ENCODE results near the gene ANTXR1. TPM values are rescaled to one million over a fixed set of nuclear protein-coding genes. Genes with fewer than 3 reads are reported as not detected.

ANTXR1 gene
- total and polyA plus RNA-seq, 9 of the 15 experiments (the other 6 are each of a cell fraction or from before 2014, with no cell fraction given) = 0.07 to 1.00 (median 0.54) TPM

DNA sequence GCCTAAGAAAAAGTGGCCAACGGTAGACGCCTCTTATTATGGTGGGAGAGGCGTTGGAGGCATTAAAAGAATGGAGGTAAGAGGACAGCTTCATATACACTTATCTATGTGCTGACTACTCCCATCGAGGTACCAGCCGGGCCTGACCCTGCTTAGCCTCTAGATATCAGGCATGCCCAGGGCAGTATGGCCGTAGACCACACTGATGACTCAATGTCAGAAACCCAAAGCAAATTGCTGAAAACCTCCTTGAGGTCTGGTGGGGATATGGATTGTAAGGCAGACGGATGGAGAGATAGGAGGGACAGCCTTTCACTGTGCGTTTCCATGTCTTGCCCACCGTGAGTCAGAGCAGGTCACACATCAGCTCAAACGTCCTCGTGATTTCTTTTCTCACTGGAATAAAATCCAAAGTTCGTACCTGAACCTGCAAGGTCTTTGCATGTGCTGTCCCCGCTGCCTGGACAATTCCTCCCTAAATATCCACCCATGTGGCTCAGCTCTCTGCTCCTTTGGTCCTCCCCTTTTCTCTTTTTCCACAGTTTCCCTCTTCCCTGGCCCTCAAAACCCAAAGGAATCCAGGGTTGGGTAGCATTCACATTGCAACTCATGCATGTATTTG, 168.9 kb downstream of the ANTXR1 start (continued):
- TF ChIP-seq, protein P1, sequence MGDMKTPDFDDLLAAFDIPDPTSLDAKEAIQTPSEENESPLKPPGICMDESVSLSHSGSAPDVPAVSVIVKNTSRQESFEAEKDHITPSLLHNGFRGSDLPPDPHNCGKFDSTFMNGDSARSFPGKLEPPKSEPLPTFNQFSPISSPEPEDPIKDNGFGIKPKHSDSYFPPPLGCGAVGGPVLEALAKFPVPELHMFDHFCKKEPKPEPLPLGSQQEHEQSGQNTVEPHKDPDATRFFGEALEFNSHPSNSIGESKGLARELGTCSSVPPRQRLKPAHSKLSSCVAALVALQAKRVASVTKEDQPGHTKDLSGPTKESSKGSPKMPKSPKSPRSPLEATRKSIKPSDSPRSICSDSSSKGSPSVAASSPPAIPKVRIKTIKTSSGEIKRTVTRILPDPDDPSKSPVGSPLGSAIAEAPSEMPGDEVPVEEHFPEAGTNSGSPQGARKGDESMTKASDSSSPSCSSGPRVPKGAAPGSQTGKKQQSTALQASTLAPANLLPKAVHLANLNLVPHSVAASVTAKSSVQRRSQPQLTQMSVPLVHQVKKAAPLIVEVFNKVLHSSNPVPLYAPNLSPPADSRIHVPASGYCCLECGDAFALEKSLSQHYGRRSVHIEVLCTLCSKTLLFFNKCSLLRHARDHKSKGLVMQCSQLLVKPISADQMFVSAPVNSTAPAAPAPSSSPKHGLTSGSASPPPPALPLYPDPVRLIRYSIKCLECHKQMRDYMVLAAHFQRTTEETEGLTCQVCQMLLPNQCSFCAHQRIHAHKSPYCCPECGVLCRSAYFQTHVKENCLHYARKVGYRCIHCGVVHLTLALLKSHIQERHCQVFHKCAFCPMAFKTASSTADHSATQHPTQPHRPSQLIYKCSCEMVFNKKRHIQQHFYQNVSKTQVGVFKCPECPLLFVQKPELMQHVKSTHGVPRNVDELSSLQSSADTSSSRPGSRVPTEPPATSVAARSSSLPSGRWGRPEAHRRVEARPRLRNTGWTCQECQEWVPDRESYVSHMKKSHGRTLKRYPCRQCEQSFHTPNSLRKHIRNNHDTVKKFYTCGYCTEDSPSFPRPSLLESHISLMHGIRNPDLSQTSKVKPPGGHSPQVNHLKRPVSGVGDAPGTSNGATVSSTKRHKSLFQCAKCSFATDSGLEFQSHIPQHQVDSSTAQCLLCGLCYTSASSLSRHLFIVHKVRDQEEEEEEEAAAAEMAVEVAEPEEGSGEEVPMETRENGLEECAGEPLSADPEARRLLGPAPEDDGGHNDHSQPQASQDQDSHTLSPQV (IDR thresholded peaks at IDR 0.05) = no peak
- TF ChIP-seq, protein P2, sequence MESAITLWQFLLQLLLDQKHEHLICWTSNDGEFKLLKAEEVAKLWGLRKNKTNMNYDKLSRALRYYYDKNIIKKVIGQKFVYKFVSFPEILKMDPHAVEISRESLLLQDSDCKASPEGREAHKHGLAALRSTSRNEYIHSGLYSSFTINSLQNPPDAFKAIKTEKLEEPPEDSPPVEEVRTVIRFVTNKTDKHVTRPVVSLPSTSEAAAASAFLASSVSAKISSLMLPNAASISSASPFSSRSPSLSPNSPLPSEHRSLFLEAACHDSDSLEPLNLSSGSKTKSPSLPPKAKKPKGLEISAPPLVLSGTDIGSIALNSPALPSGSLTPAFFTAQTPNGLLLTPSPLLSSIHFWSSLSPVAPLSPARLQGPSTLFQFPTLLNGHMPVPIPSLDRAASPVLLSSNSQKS (CRISPR knock-in tag; IDR thresholded peaks at IDR 0.05) = no peak
- TF ChIP-seq, protein P3, sequence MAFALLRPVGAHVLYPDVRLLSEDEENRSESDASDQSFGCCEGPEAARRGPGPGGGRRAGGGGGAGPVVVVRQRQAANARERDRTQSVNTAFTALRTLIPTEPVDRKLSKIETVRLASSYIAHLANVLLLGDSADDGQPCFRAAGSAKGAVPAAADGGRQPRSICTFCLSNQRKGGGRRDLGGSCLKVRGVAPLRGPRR (CRISPR knock-in tag; IDR thresholded peaks at IDR 0.05) = no peak
- no peak for TF ChIP-seq CHD1 (IDR thresholded peaks at IDR 0.05; ENCODE audit: low read length)
- peak; percentile 53; the same call in 1 of the 2 replicates for TF ChIP-seq ZNF584 (CRISPR knock-in tag; IDR thresholded peaks at IDR 0.05; ENCODE audit: low read depth)
- peak; percentile 63; the same call in 1 of the 2 replicates for TF ChIP-seq FOXM1 (IDR thresholded peaks at IDR 0.05; ENCODE audit: low read depth)
- TF ChIP-seq FOXM1 (CRISPR knock-in tag; IDR thresholded peaks at IDR 0.05; ENCODE audit: low read depth) = no peak
- TF ChIP-seq, protein P4, sequence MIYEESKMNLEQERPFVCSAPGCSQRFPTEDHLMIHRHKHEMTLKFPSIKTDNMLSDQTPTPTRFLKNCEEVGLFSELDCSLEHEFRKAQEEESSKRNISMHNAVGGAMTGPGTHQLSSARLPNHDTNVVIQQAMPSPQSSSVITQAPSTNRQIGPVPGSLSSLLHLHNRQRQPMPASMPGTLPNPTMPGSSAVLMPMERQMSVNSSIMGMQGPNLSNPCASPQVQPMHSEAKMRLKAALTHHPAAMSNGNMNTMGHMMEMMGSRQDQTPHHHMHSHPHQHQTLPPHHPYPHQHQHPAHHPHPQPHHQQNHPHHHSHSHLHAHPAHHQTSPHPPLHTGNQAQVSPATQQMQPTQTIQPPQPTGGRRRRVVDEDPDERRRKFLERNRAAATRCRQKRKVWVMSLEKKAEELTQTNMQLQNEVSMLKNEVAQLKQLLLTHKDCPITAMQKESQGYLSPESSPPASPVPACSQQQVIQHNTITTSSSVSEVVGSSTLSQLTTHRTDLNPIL (CRISPR knock-in tag; IDR thresholded peaks at IDR 0.05) = no peak
- TF ChIP-seq ZNF311 (CRISPR knock-in tag; IDR thresholded peaks at IDR 0.05) = no peak
- no peak for TF ChIP-seq MIER1 (IDR thresholded peaks at IDR 0.05; ENCODE audit: low read depth)
- TF ChIP-seq, protein P5, sequence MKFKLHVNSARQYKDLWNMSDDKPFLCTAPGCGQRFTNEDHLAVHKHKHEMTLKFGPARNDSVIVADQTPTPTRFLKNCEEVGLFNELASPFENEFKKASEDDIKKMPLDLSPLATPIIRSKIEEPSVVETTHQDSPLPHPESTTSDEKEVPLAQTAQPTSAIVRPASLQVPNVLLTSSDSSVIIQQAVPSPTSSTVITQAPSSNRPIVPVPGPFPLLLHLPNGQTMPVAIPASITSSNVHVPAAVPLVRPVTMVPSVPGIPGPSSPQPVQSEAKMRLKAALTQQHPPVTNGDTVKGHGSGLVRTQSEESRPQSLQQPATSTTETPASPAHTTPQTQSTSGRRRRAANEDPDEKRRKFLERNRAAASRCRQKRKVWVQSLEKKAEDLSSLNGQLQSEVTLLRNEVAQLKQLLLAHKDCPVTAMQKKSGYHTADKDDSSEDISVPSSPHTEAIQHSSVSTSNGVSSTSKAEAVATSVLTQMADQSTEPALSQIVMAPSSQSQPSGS (CRISPR knock-in tag; IDR thresholded peaks at IDR 0.05) = no peak
